Measurements from ENCODE around the gene KLF15.

KLF15 gene

GRCh38 chr3:126353694-126354321 lies 3.4 kb downstream of the KLF15 start:
- peaks cover 2% of the 10 kb centered on the region for H3K27me3 ChIP-seq (replicated peaks)
- no peaks in the 10 kb centered on the region for H3K36me3 ChIP-seq (replicated peaks)
- in situ Hi-C loops (cut with HindIII; ENCODE audit: low pct_ligation_motif_present, low sequenced_read_pairs): no loop called here
- no peak overlapping the region for H3K27ac ChIP-seq
- H3K4me3 ChIP-seq (ENCODE audit: low read depth, low read length): no peak overlapping the region
- no peak for DNase-seq
- TF ChIP-seq, protein P1, sequence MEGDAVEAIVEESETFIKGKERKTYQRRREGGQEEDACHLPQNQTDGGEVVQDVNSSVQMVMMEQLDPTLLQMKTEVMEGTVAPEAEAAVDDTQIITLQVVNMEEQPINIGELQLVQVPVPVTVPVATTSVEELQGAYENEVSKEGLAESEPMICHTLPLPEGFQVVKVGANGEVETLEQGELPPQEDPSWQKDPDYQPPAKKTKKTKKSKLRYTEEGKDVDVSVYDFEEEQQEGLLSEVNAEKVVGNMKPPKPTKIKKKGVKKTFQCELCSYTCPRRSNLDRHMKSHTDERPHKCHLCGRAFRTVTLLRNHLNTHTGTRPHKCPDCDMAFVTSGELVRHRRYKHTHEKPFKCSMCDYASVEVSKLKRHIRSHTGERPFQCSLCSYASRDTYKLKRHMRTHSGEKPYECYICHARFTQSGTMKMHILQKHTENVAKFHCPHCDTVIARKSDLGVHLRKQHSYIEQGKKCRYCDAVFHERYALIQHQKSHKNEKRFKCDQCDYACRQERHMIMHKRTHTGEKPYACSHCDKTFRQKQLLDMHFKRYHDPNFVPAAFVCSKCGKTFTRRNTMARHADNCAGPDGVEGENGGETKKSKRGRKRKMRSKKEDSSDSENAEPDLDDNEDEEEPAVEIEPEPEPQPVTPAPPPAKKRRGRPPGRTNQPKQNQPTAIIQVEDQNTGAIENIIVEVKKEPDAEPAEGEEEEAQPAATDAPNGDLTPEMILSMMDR (IDR thresholded peaks at IDR 0.05; ENCODE audit: low read depth, low read length, missing control alignments): no peak

DNA sequence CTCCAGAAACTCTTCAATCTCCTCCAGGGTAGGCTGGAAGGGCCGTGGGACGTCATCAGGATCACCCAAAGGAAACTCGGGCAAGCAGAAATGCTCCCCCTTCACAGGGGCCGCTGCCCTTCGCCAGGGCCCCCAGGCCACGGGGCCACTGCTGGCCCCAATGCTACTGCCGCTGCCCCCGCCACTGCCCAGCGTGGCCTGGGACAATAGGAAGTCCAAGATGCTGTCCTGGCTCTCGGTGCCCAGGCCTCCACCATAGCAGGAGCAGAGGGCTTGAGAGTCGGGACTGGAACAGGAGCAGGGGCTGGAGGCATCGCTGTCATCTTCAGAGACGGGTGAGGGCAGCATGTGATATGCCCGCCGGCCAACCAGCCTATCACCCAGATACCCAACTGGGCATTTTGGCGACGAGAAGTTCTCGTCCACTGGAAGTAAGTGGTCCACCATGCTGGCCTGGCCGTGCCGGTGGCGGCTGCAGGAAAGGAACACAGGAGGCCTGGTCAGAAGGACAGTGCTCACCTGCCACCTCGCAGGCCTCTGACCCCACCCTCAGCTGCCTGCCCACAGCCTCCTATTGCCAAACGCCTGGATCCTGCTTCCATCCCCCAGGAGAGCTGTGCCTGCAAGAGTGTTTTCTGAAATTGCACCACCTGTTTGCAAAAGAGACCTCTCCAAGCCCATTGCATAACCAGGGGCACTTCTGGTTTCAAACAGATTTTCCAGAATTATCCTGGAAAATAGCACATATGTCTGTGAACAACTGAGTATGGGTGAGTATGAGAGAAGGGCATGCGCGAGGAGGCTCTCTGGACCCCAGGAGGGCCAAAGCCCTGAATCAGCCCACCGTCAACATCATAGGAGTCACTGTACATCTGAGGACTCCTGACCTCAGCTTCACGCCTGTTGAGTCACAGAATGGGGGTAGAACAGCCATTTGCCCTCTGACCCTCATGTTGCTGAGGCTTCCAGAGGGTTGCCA lies 4.4 kb downstream of the KLF15 start:
- no peaks in the 10 kb centered on the region for H3K27me3 ChIP-seq (replicated peaks)
- peak; percentile 14 for DNase-seq
- in situ Hi-C loops (cut with HindIII; ENCODE audit: low pct_ligation_motif_present, low sequenced_read_pairs): no loop called here
- no peaks in the 10 kb centered on the region for H3K36me3 ChIP-seq (replicated peaks)
- TF ChIP-seq, protein P1 (IDR thresholded peaks at IDR 0.05; ENCODE audit: low read depth, low read length, missing control alignments): no peak
- no peak overlapping the region for H3K4me3 ChIP-seq (ENCODE audit: low read depth, low read length)
- H3K27ac ChIP-seq: no peak overlapping the region

DNA sequence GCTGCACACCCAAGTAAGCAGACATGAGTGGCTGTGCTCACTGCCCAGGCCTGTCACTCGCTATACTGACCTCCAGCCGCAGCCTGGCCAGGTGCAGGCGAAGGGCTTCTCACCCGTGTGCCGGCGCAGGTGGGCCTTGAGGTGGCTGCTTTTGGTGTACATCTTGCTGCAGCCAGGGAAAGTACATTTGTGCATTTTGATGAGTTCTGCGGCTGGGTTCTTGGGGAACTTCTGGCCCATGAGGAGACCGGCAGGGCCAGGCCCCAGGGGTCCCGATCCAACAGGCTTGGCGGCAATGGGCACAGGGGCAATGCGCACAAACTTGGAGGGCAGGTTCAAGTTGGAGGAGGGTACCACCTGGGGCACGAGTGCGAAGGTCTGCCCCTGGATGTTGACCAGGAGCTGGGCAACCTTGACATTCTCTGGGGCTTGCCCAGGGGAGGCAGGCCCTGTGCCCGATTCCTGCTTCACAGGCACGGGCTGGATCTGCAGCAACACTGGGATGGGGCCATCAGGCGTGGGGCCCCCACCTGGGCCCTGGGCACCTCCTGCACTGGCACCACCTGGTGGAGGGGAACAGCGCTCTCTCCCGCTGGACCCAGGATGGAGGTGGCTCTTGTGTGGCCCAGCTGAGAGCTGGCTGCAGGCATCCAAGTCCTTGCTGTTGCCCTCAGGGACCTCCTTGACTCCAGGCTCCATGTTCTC lies 5.3 kb downstream of the KLF15 start:
- H3K36me3 ChIP-seq (replicated peaks): no peaks in the 10 kb centered on the region
- no peak overlapping the region for H3K27ac ChIP-seq
- H3K4me3 ChIP-seq (ENCODE audit: low read depth, low read length): no peak overlapping the region
- TF ChIP-seq, protein P1 (IDR thresholded peaks at IDR 0.05; ENCODE audit: low read depth, low read length, missing control alignments): no peak
- in situ Hi-C loops (cut with HindIII; ENCODE audit: low pct_ligation_motif_present, low sequenced_read_pairs): no loop called here
- no peak for DNase-seq
- no peaks in the 10 kb centered on the region for H3K27me3 ChIP-seq (replicated peaks)

DNA sequence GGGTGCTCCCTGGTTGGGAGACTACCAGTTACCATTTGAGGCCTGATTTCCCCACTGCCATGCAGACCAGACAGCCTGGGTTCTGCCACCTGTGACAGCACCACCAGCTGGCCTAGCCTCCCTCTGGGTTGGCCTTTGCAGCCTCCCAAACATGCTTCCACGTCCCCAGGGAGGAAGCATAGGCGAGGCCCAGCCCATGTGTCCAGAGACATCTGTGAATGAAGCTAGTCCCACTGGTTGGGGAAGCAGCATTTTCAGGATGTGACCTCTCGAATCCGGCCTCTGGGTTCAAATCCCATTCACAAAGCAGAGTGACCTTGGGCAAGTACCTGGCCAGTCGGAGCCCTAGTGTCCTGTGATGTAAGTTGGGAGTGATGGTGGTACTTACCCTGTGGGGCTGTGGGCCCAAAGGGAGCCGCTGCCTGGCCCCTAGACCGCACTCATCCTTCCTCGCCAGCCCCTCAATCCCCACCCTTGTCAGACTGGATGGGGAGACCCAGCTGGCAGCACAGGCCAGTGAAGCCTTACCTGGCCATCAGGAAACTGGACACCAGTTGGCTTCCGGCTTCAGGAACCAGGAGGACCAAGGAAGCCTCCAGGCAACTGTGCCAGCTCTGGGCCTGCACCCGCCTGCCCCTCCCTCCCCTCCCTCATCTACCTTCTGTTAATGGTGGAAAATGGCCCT lies 6.0 kb downstream of the KLF15 start:
- TF ChIP-seq, protein P1 (IDR thresholded peaks at IDR 0.05; ENCODE audit: low read depth, low read length, missing control alignments): no peak
- Histone ChIP-seq H3K27me3 (replicated peaks) (no peaks in the 10 kb centered on the region), H3K36me3 (replicated peaks) (no peaks in the 10 kb centered on the region), H3K4me3 (ENCODE audit: low read depth, low read length) (no peak overlapping the region), H3K27ac (no peak overlapping the region)
- DNase-seq: no peak
- in situ Hi-C loops (cut with HindIII; ENCODE audit: low pct_ligation_motif_present, low sequenced_read_pairs): no loop called here

GRCh38 chr3:126350502-126351085 lies 6.6 kb downstream of the KLF15 start:
- in situ Hi-C loops (cut with HindIII; ENCODE audit: low pct_ligation_motif_present, low sequenced_read_pairs): no loop called here
- DNase-seq: no peak
- Histone ChIP-seq H3K27me3 (replicated peaks) (no peaks in the 10 kb centered on the region), H3K4me3 (ENCODE audit: low read depth, low read length) (no peak overlapping the region), H3K27ac (no peak overlapping the region), H3K36me3 (replicated peaks) (no peaks in the 10 kb centered on the region)
- TF ChIP-seq, protein P1 (IDR thresholded peaks at IDR 0.05; ENCODE audit: low read depth, low read length, missing control alignments): no peak

All from brain microvascular endothelial cell (primary cell).